HG03571 (cell line): ENCODE measurements around the gene DENND5A.
"Not testable (repeated sequence)": the region's sequence is repeated elsewhere in the genome, so short reads cannot be mapped to it uniquely, and the experiment has no call there.

Experiments
- ATAC-seq: cut with Tn5 transposase; IDR thresholded peaks from one replicate; pipeline ENCODE4 v1.9.1; 2021; ENCODE audit not compliant: unreplicated experiment

Gene DENND5A

GRCh38 chr11:9179141-9179540 is 86.0 kb downstream of the DENND5A start:
- ATAC-seq, result no peak

- no peak for ATAC-seq
Measured at GRCh38 chr11:9178716-9179115, 86.4 kb downstream of the DENND5A start.

GRCh38 chr11:9177438-9178091 is 87.6 kb downstream of the DENND5A start:
- ATAC-seq, result no peak

GRCh38 chr11:9176550-9176949 is 88.6 kb downstream of the DENND5A start:
- ATAC-seq, result no peak

- no peak for ATAC-seq
Measured at GRCh38 chr11:9176136-9176535, 89.0 kb downstream of the DENND5A start.

GRCh38 chr11:9172389-9172788 is 92.8 kb downstream of the DENND5A start:
- ATAC-seq, result no peak

DNA sequence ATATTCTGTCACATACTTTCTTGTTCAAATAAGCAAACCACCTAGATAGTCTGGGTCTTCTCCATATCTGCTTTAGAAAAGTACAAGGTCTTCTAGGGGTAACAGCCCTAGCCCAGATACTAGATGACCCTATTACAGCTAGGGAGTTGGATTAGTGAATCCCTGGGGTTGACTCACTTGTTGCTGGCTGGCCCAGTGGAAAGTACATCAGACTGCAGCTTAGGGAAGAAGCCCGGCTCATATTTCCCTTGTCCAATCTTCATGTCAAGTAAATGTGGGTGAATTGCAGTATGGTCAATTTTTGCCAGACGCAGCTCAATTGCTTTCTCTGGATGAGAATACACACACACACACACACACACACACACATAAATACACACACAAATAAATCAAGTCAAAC is 94.7 kb downstream of the DENND5A start:
- no peak for ATAC-seq

- ATAC-seq, result no peak
Measured at GRCh38 chr11:9169595-9170295, 95.4 kb downstream of the DENND5A start.

DNA sequence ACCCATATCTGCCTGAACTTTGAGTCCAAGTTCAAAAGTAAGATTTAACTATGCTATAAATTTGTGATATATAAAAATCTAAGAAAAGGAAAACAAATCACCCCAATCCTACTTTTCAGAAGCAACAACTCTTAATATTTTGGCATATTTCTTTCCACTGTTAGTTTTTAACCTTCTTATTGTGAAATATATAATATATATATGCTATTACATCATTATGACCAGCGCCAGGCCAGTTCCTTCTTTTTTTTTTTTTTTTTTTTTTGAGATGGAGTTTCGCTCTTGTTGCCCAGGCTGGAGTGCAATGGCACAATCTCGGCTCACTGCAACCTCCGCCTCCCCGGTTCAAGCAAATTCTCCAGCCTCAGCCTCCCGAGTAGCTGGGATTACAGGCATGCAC is 103.2 kb downstream of the DENND5A start:
- ATAC-seq, result not testable (repeated sequence)

- no peak for ATAC-seq
Measured at GRCh38 chr11:9160166-9160565, 105.0 kb downstream of the DENND5A start.

DNA sequence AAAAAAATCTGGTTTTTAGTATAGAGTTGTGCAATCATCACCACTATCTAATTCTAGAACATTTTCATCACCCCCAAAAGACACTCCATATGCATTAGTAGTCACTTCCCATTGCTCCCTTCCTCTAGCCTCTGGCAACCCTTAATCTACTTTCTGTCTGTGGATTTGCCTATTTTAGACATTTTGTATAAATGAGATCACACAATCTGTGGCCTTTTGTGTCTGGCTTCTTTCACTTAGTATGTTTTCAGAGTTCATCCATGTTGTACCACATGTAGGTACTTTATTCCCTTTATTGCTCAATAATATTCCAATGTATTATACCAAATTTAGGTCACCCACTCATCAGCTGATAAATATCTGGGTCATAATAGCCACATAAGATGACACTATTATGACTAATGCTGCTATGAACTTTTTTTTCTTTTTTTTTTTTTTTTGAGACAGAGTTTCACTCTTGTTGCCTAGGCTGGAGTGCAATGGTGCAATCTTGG is 106.2 kb downstream of the DENND5A start:
- ATAC-seq, result no peak

DNA sequence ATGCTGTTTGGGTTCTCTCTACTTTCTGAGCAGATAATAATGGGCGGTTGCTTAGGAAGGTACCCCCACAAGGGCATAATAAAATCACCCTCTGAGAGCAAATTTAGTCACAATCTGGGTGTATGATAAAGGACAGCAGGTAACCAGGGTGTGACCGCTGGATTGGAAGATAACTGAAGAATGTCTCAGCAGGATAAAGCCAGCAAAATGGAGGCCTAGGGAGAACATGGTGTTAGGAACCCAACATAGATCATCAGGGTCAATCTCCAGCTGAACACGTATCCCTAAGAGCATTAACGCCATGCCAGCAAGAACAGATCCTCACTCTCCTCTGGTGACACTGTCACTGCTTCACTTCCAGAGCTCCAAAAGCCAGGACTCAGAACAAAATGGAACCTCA is 109.2 kb downstream of the DENND5A start:
- no peak for ATAC-seq

GRCh38 chr11:9153651-9154050 is 111.5 kb downstream of the DENND5A start:
- no peak for ATAC-seq

DNA sequence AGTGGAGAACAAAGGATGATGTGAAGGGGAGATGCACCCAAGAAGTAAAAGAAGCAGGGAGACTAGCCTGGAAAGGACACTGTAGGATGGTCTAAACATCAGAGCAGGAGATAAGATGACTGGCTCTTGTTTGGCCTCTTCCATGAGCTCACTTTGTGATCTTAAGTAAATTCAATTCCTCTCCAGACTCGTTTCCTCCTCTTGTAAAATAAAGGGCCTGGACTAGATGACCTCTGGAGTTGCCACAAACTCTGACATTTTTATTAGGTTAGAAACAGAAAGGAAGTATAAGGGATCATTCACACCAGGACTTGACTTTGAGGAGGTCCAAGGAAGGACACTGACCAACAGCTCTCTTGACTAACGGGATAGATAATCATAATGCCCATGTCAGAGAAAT is 113.5 kb downstream of the DENND5A start:
- no peak for ATAC-seq

DNA sequence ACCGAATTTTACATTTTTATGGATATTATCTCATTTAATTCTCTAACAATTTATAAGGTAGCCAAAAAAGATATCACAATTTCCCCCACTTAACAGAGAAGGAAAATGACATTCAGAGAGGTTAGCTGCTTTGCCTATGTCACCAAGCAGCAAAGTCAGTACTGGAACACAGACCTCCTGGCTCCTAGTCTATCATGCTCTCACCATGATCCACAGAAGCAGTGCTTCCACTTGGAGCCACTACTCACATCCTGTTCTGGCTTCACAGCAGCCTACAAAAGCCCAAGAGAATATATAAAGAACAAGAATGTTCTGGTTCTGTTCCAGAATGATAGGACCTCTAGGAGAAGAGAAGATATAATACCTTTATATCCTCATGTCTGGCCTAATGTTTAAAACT is 114.2 kb downstream of the DENND5A start:
- ATAC-seq, result no peak

DNA sequence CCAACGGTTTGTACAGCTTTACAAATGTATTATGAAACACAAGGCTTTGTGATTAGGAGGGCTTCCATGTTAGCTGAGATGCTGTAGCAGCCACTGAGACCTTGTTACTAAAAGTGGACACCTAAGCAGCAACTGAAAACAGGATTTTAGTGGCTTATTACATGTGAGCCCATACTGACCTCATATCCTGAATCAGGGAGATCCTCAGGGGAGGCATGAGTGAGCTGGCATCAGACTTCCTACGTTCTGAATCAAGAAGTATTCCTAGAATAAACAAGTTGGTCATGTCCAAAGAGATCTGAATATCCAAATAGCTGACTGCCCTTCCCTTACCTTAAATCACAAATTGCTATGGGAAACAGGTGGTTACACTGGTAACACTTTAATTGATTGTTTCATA is 114.6 kb downstream of the DENND5A start:
- no peak for ATAC-seq

DNA sequence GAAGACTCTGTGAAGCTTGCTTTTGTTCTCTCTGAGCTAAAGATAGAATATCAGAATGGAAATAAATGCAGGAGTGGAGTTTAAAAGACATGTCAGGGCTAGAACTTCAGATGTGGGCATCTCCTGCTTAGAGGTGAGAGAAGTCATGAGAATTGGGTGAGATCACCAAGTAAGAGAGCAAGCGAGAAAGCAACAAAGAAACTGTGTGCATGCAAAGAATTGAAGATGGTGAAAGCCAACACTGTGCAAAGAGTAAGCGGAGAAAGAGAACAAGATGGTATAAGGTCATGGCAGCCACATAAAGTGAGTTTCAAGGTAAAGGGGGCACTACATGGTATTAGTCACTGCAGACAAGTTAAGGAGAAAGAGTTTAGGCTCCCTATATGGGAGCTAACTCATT is 116.4 kb downstream of the DENND5A start:
- ATAC-seq, result no peak

DNA sequence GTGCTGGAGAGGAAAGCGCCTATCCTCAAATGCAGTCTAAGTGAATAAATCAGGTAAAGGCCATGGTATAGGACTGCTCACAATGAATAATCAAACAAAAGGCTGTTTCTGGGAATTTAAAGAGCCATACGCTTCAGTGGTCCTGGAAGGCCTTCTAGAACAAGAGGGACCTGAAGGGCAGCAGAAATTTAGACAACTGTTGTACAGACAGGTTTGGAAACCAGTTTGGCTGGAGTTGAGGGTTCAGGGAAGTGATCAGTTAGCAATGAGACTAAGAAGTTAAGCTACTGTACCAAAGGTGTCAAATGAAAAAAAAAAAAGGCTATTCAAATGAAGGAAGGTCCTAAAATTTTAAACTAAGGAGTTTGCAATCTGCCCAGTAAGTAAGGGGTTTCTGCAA is 117.1 kb downstream of the DENND5A start:
- ATAC-seq, result no peak

DNA sequence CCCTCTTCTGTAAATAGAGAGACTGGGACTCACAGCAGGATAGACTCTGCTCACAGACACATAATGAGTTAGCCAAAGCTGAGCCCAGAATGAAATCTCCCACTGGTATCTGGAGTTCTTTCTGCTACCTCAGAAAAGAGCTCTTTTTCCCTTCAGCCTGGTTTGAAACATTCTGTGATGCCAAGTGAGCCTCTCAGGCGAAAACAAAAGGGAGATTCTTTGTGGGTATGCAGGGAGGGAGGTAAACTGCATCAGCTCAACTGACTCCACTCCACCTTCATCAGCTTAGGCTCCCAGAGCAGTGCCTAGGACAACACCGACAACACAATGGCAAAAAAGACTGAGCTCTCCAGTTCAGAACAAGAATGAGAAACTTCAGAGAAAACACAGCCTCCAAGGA is 118.7 kb downstream of the DENND5A start:
- no peak for ATAC-seq

DNA sequence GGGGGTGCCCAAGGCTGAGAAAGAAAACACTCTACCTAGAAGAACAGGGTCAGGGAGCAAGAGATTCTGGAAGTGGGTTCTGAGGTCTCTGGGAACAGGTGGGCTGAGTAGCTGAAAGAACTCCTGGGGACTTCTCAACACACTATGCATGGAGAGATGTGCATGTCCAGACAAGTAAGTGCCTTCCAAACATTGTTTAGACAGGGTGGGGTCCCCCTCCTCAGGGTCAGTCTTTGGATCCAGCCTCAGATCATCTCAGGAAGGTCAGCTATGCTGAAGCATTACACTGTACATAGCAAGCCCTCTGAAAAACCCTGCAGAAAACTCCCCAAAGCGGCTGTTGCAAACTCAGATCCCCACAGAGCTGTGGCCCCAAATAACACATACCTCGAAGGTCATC is 119.9 kb downstream of the DENND5A start:
- no peak for ATAC-seq

- no peak for ATAC-seq
Measured at GRCh38 chr11:9144828-9145227, 120.3 kb downstream of the DENND5A start.

GRCh38 chr11:9143721-9144120 is 121.4 kb downstream of the DENND5A start:
- no peak for ATAC-seq

GRCh38 chr11:9142732-9143131 is 122.4 kb downstream of the DENND5A start:
- ATAC-seq, result no peak
